Panc1 (cell line): ENCODE measurements around the gene RAB8A.

Source experiments
- POLR2AphosphoS5 ChIP-seq: IDR thresholded peaks from 2 replicates; pipeline ENCODE4 v1.6.1; 2012; ENCODE audit warnings: mild to moderate bottlenecking, low read depth, low read length, moderate library complexity
- SIN3A ChIP-seq: IDR thresholded peaks from 2 replicates; pipeline ENCODE4 v1.6.1; 2012; ENCODE audit warnings: low read depth, mild to moderate bottlenecking, low read length, moderate library complexity, borderline replicate concordance; ENCODE audit not compliant: insufficient read depth
- TCF7L2 ChIP-seq: IDR thresholded peaks from 2 replicates; pipeline ENCODE4 v1.6.1; 2011; ENCODE audit warnings: mild to moderate bottlenecking, low read depth, low read length, inconsistent platforms
- TF ChIP-seq, protein P1 (sequence below): fragments of 450-650 bp; IDR thresholded peaks from 2 replicates; pipeline ENCODE4 v1.5.1; 2017; ENCODE audit warnings: mild to moderate bottlenecking
- TF ChIP-seq, protein P2 (sequence below), 2 experiments: IDR thresholded peaks; 2 replicates each; pipeline ENCODE4 v1.6.1; 2011 to 2012; ENCODE audit warnings: low read depth in 2 of 2, control low read depth in 1 of 2, low read length in 1 of 2, mild to moderate bottlenecking in 1 of 2, moderate library complexity in 1 of 2; ENCODE audit not compliant: insufficient read depth in 1 of 2

DNA sequence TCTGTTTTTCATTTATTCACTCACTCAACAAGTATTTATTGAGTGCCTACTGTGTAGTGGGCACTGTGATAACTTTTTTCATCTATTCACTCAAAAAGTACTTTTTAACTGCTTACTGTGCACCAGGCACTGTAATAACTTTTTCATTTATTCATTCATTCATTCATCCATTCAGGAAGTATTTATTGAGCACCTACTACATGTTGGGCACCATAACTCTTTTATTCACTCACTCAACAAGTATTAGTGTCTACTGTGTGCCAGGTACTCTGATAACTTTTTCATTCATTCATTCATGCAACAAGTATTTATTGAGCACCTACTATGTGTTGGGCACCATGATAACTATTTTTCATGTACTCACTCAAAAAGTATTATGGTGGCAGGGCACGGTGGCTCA, 54.7 kb downstream of the RAB8A start:
- TF ChIP-seq, protein P1, sequence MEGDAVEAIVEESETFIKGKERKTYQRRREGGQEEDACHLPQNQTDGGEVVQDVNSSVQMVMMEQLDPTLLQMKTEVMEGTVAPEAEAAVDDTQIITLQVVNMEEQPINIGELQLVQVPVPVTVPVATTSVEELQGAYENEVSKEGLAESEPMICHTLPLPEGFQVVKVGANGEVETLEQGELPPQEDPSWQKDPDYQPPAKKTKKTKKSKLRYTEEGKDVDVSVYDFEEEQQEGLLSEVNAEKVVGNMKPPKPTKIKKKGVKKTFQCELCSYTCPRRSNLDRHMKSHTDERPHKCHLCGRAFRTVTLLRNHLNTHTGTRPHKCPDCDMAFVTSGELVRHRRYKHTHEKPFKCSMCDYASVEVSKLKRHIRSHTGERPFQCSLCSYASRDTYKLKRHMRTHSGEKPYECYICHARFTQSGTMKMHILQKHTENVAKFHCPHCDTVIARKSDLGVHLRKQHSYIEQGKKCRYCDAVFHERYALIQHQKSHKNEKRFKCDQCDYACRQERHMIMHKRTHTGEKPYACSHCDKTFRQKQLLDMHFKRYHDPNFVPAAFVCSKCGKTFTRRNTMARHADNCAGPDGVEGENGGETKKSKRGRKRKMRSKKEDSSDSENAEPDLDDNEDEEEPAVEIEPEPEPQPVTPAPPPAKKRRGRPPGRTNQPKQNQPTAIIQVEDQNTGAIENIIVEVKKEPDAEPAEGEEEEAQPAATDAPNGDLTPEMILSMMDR: no peak
- TF ChIP-seq, protein P2, sequence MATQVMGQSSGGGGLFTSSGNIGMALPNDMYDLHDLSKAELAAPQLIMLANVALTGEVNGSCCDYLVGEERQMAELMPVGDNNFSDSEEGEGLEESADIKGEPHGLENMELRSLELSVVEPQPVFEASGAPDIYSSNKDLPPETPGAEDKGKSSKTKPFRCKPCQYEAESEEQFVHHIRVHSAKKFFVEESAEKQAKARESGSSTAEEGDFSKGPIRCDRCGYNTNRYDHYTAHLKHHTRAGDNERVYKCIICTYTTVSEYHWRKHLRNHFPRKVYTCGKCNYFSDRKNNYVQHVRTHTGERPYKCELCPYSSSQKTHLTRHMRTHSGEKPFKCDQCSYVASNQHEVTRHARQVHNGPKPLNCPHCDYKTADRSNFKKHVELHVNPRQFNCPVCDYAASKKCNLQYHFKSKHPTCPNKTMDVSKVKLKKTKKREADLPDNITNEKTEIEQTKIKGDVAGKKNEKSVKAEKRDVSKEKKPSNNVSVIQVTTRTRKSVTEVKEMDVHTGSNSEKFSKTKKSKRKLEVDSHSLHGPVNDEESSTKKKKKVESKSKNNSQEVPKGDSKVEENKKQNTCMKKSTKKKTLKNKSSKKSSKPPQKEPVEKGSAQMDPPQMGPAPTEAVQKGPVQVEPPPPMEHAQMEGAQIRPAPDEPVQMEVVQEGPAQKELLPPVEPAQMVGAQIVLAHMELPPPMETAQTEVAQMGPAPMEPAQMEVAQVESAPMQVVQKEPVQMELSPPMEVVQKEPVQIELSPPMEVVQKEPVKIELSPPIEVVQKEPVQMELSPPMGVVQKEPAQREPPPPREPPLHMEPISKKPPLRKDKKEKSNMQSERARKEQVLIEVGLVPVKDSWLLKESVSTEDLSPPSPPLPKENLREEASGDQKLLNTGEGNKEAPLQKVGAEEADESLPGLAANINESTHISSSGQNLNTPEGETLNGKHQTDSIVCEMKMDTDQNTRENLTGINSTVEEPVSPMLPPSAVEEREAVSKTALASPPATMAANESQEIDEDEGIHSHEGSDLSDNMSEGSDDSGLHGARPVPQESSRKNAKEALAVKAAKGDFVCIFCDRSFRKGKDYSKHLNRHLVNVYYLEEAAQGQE (IDR thresholded peaks at IDR 0.05; ENCODE audit: insufficient read depth in 1 of 2, low read depth in 2 of 2, low read length in 1 of 2): no peak
- TF ChIP-seq SIN3A: no peak
- no peak for TF ChIP-seq TCF7L2
- TF ChIP-seq POLR2AphosphoS5: no peak
